Pancreas (tissue), 10 donors: ENCODE results near the gene PCBP2. TPM values are rescaled to one million over a fixed set of nuclear protein-coding genes. Genes with fewer than 3 reads are reported as not detected.

Experiments
- ATAC-seq, 4 donors: fragments of 200-7000 bp; cut with Tn5 transposase; one replicate each; pipeline versions ENCODE4 v1.8.0 to v1.9.1; 2020; ENCODE audit warnings: mild to moderate bottlenecking in 4 of 4, moderate library complexity in 4 of 4
- DNase-seq, 6 donors: peaks; one replicate each; pipeline ENCODE4 v3.0.0-alpha.2; 2020
- FAIRE-seq: peaks from 2 replicates; lab custom pipeline; 2012; peaks lifted over from hg19 to GRCh38; lab: Jason Lieb, UNC
- H3K27ac ChIP-seq, 4 donors: fragments of 200-600 bp; sonication (generic); 1 replicate in 3 of 4; 2 replicates in 1 of 4; pipeline versions ENCODE4 v1.5.0 to v1.8.0; 2020
- H3K27me3 ChIP-seq, 4 donors: fragments of 200-600 bp; one replicate each; pipeline ENCODE4 v1.8.0; 2021
- H3K36me3 ChIP-seq, 3 donors: fragments of 200-600 bp; sonication (generic) in 1 of 3; one replicate each; pipeline versions ENCODE4 v1.5.0 to v1.8.0; 2020 to 2021
- H3K4me1 ChIP-seq, 3 donors: fragments of 200-600 bp; one replicate each; pipeline ENCODE4 v1.8.0; 2021
- H3K4me3 ChIP-seq, 4 donors: fragments of 200-600 bp; sonication (generic) in 2 of 4; one replicate each; pipeline versions ENCODE4 v1.5.0 to v1.8.0; 2020 to 2021
- H3K9me3 ChIP-seq, 4 donors: fragments of 200-600 bp; one replicate each; pipeline ENCODE4 v1.8.0; 2021
- CTCF ChIP-seq, 4 donors: fragments of 200-600 bp; sonication (generic) in 3 of 4; IDR thresholded peaks; one replicate each; pipeline versions ENCODE4 v1.5.0 to v1.8.0; 2021; ENCODE audit warnings: antibody characterized with exemption in 4 of 4
- WGBS, 2 donors: extraction: QIAGEN DNeasy Blood & Tissue Kit; methylation state at CpG; one replicate each; pipeline ENCODE4 v1.1.7; 2013; 5-methylcytosine and 5-hydroxymethylcytosine counted together
- intact Hi-C, 3 donors: fragments of 100-400 bp; cut with DNase I; formaldehyde crosslinking; loops; one replicate each; pipeline versions ENCODE4 v1.11.1 to v1.14.2; 2022
- polyA plus RNA-seq, 2 donors: library from polyadenylated mRNA; stranded (reverse); fragments of 200-250 nt; gene quantifications; one replicate each; pipeline ENCODE4 v1.2.3, GENCODE V29; 2013
- total RNA-seq, 6 donors: library from RNA; stranded (reverse); fragmentation: NEBNext Ultra II Directional in 4 of 6; extraction: Animal tissue kit (Norgen Biotek cat#: 25700) in 4 of 6; gene quantifications; one replicate each; pipeline versions ENCODE4 v1.2.1 to v1.2.4, GENCODE V29; 2021 to 2023
- donor health status: healthy with polysubstance abuse.
- donor health status: DM: no; HTN: no; CAD: no; lungs with moderate emphysema.
- donor health status: DM: no; HTN: no; CAD: no.
- donor health status: control.
- donor health status: control.
- donor health status: Bipolar disorder and iron deficiency.
- donor health status: DM: yes; HTN: yes; CAD: no.
- donor health status: DM: no; HTN: no; CAD: no.
- donor health status: DM: no; HTN: no; CAD: no.
- donor health status: DM: yes; HTN: yes; CAD: no.

The PCBP2 gene
- total and polyA plus RNA-seq, 8 donors = 266 to 608 (median 467) TPM

GRCh38 chr12:53462935-53463334 lies 11.0 kb downstream of the PCBP2 start:
- H3K27me3 ChIP-seq = no peaks in the 10 kb centered on the region
- H3K36me3 ChIP-seq = peaks cover 35 to 100% (median 85%) of the 10 kb centered on the region in 3 donors
- FAIRE-seq (no peak), ATAC-seq (no peak), DNase-seq (no peak)
- H3K4me1 ChIP-seq = no peaks in the 10 kb centered on the region
- no peak for TF ChIP-seq CTCF (IDR thresholded peaks at IDR 0.05)
- 67 to 69% methylated on average over 3 of the region's 3 CpGs for WGBS, 2 donors
- no peaks in the 10 kb centered on the region for H3K9me3 ChIP-seq
- intact Hi-C loops = loop anchor here in 1 of 3 donors (10.0 kb wide), 1 partner anchor 438 kb away; no protein-coding TSS in a partner anchor
- no peak overlapping the region for H3K4me3 ChIP-seq
- H3K27ac ChIP-seq = no peak overlapping the region

GRCh38 chr12:53463802-53464560 lies 12.1 kb downstream of the PCBP2 start:
- Histone ChIP-seq H3K36me3 (peaks cover 36 to 100% (median 84%) of the 10 kb centered on the region in 3 donors), H3K27me3 (no peaks in the 10 kb centered on the region), H3K27ac (no peak overlapping the region), H3K4me3 (no peak overlapping the region), H3K4me1 (no peaks in the 10 kb centered on the region), H3K9me3 (no peaks in the 10 kb centered on the region)
- intact Hi-C loops = loop anchor here in 1 of 3 donors (10.0 kb wide), 1 partner anchor 439 kb away; no protein-coding TSS in a partner anchor
- WGBS, 2 donors = 49 to 58% methylated on average over 5 of the region's 5 CpGs
- ATAC-seq (no peak), FAIRE-seq (no peak), DNase-seq (no peak)
- no peak for TF ChIP-seq CTCF (IDR thresholded peaks at IDR 0.05)

- H3K36me3 ChIP-seq = peaks cover 35 to 100% (median 84%) of the 10 kb centered on the region in 3 donors
- H3K27ac ChIP-seq = no peak overlapping the region
- H3K4me3 ChIP-seq = no peak overlapping the region
- no peaks in the 10 kb centered on the region for H3K4me1 ChIP-seq
- no peaks in the 10 kb centered on the region for H3K27me3 ChIP-seq
- ATAC-seq = no peak
- intact Hi-C loops = loop anchor here in 1 of 3 donors (10.0 kb wide), 1 partner anchor 440 kb away; no protein-coding TSS in a partner anchor
- DNase-seq = no peak
- no peak for TF ChIP-seq CTCF (IDR thresholded peaks at IDR 0.05)
- no peak for FAIRE-seq
- no peaks in the 10 kb centered on the region for H3K9me3 ChIP-seq
- WGBS, 2 donors = 91 to 92% methylated on average over 11 of the region's 11 CpGs
Measured at GRCh38 chr12:53464685-53465418, 12.9 kb downstream of the PCBP2 start.

GRCh38 chr12:53465679-53466078 lies 13.8 kb downstream of the PCBP2 start:
- Histone ChIP-seq H3K4me3 (no peak overlapping the region), H3K9me3 (no peaks in the 10 kb centered on the region), H3K27ac (no peak overlapping the region), H3K36me3 (peaks cover 27 to 99% (median 77%) of the 10 kb centered on the region in 3 donors), H3K27me3 (no peaks in the 10 kb centered on the region), H3K4me1 (no peaks in the 10 kb centered on the region)
- FAIRE-seq = no peak
- no peak for DNase-seq
- 55 to 58% methylated on average over 2 of the region's 2 CpGs for WGBS, 2 donors
- intact Hi-C loops = loop anchor here in 1 of 3 donors (10.0 kb wide), 1 partner anchor 441 kb away; no protein-coding TSS in a partner anchor
- ATAC-seq = no peak
- TF ChIP-seq CTCF (IDR thresholded peaks at IDR 0.05) = no peak
